K562 (cell line): ENCODE results near the gene WWP2. TPM values are rescaled to one million over a fixed set of nuclear protein-coding genes. Genes with fewer than 3 reads are reported as not detected.

Experiments
- BACH1 ChIP-seq: fragments of 200-800 bp; sonication (Bioruptor generic); IDR thresholded peaks from 2 replicates; pipeline ENCODE4 v1.6.1; 2016; ENCODE audit warnings: missing genetic modification characterization, missing compliant biosample characterization
- BCOR ChIP-seq: fragments of 450-650 bp; IDR thresholded peaks from 2 replicates; pipeline ENCODE4 v1.6.1; 2016
- CBFB ChIP-seq: sonication (generic); formaldehyde crosslinking; IDR thresholded peaks from 2 replicates; pipeline ENCODE4 v1.4.0; 2020; ENCODE audit warnings: mild to moderate bottlenecking, missing genetic modification reagents
- CBX3 ChIP-seq, 2 experiments: IDR thresholded peaks; 1 replicate in 1 of 2; 2 replicates in 1 of 2; pipeline ENCODE4 v1.6.1; 2012; ENCODE audit warnings: inconsistent platforms in 2 of 2, low read length in 2 of 2, borderline replicate concordance in 1 of 2, control low read depth in 1 of 2
- GATAD2A ChIP-seq: fragments of 450-650 bp; IDR thresholded peaks from 2 replicates; pipeline ENCODE4 v1.6.1; 2017
- HNRNPH1 ChIP-seq: fragments of 200-400 bp; formaldehyde crosslinking; optimal IDR thresholded peaks from 2 replicates; pipeline ENCODE3; 2017; ENCODE audit warnings: low read depth, mild to moderate bottlenecking, low read length, moderate library complexity
- HNRNPLL ChIP-seq: fragments of 200-400 bp; formaldehyde crosslinking; IDR thresholded peaks from 2 replicates; pipeline ENCODE4 v1.6.1; 2017; ENCODE audit warnings: low read length, low read depth, mild to moderate bottlenecking; ENCODE audit not compliant: poor library complexity, severe bottlenecking
- KDM4B ChIP-seq, 2 experiments: fragments of 450-650 bp in 1 of 2; sonication (generic) in 1 of 2; IDR thresholded peaks; 2 replicates each; pipeline ENCODE4 v1.6.1; 2016 to 2017; ENCODE audit warnings: borderline replicate concordance in 2 of 2, antibody characterized with exemption in 1 of 2, low read depth in 1 of 2, mild to moderate bottlenecking in 1 of 2
- MXI1 ChIP-seq: IDR thresholded peaks from 2 replicates; pipeline ENCODE4 v1.6.1; 2011; ENCODE audit warnings: low read depth, mild to moderate bottlenecking, improper control_type of control experiment, low read length
- NCOA4 ChIP-seq: fragments of 450-650 bp; IDR thresholded peaks from 2 replicates; pipeline ENCODE4 v1.6.1; 2018; ENCODE audit warnings: mild to moderate bottlenecking; ENCODE audit not compliant: partially characterized antibody
- NFIC ChIP-seq: fragments of 450-650 bp; IDR thresholded peaks from 2 replicates; pipeline ENCODE4 v1.6.1; 2017; ENCODE audit warnings: mild to moderate bottlenecking, inconsistent platforms
- POLR3G ChIP-seq: IDR thresholded peaks from 2 replicates; pipeline ENCODE4 v1.6.1; 2011; ENCODE audit not compliant: insufficient read length, insufficient replicate concordance; ENCODE audit errors: extremely low read depth
- RBM15 ChIP-seq: fragments of 200-400 bp; formaldehyde crosslinking; IDR thresholded peaks from 2 replicates; pipeline ENCODE4 v1.6.1; 2018; ENCODE audit warnings: mild to moderate bottlenecking, low read length, moderate library complexity; ENCODE audit not compliant: insufficient read depth
- RBM39 ChIP-seq: fragments of 200-400 bp; formaldehyde crosslinking; optimal IDR thresholded peaks from 2 replicates; pipeline ENCODE3; 2018; ENCODE audit warnings: low read depth, low read length
- XRCC5 ChIP-seq: fragments of 200-400 bp; formaldehyde crosslinking; IDR thresholded peaks from 2 replicates; pipeline ENCODE4 v1.6.1; 2017; ENCODE audit warnings: low read depth, mild to moderate bottlenecking, low read length
- ZKSCAN8 ChIP-seq: fragments of 200-800 bp; sonication (Bioruptor generic); IDR thresholded peaks from 2 replicates; pipeline ENCODE4 v1.6.1; 2016; ENCODE audit warnings: missing genetic modification characterization, missing compliant biosample characterization
- ZNF197 ChIP-seq: fragments of 200-800 bp; sonication (Bioruptor generic); IDR thresholded peaks from 2 replicates; pipeline ENCODE4 v1.6.1; 2016; ENCODE audit warnings: low read depth, missing genetic modification characterization, missing compliant biosample characterization
- ZNF217 ChIP-seq: sonication (generic); formaldehyde crosslinking; IDR thresholded peaks from 2 replicates; pipeline ENCODE4 v1.8.0; 2022; ENCODE audit warnings: mild to moderate bottlenecking, missing genetic modification reagents
- ZNF707 ChIP-seq: fragments of 250-450 bp; sonication (Bioruptor Pico); conservative IDR thresholded peaks from 2 replicates; pipeline ENCODE4 v1.8.0; 2022; ENCODE audit warnings: inconsistent platforms, mild to moderate bottlenecking, moderate library complexity
- ZNF766 ChIP-seq: fragments of 200-800 bp; sonication (Bioruptor generic); conservative IDR thresholded peaks from 2 replicates; pipeline ENCODE4 v1.6.1; 2016; ENCODE audit warnings: missing genetic modification characterization, missing compliant biosample characterization
- ZSCAN32 ChIP-seq: fragments of 450-650 bp; formaldehyde crosslinking; IDR thresholded peaks from 2 replicates; pipeline ENCODE4 v1.4.0; 2020; ENCODE audit warnings: mild to moderate bottlenecking, moderate library complexity
- polyA plus RNA-seq, 8 experiments: library from polyadenylated mRNA; depleted of rRNA in 4 of 8; stranded (reverse) in 5 of 8; unstranded in 3 of 8; fragments of >200 nt; fragmentation: Nextera tagmentation in 2 of 8; fragmentation: Illumina TruSeq in 1 of 8; extraction: Ambion mirVana in 2 of 8; extraction: Trizol in 1 of 8; gene quantifications; 2 replicates each; pipeline versions ENCODE4 v1.2.1 to v1.2.3, GENCODE V29; 2011 to 2014; ENCODE audit warnings: inconsistent platforms in 1 of 8, missing spikeins in 1 of 8
- total RNA-seq, 7 experiments: library from RNA; depleted of rRNA in 6 of 7; stranded (reverse); fragments of >200 nt in 6 of 7; fragmentation: Illumina TruSeq in 2 of 7; extraction: Trizol in 2 of 7; gene quantifications; 2 replicates each; pipeline versions ENCODE4 v1.2.1 to v1.2.3, GENCODE V29; 2011 to 2021; ENCODE audit warnings: low replicate concordance in 1 of 7
- TF ChIP-seq, protein P1 (sequence below): sonication (generic); formaldehyde crosslinking; IDR thresholded peaks from 2 replicates; pipeline ENCODE4 v1.8.1; 2023; ENCODE audit warnings: mild to moderate bottlenecking, missing genetic modification reagents
- TF ChIP-seq, protein P2 (sequence below): fragments of 250-450 bp; sonication (Bioruptor Pico); IDR thresholded peaks from 2 replicates; pipeline ENCODE4 v1.4.0; 2020; ENCODE audit warnings: mild to moderate bottlenecking, moderate library complexity
- TF ChIP-seq, protein P3 (sequence below): fragments of 450-650 bp; formaldehyde crosslinking; IDR thresholded peaks from 2 replicates; pipeline ENCODE4 v1.4.0; 2020; ENCODE audit warnings: mild to moderate bottlenecking, mixed read lengths

WWP2 gene
- total and polyA plus RNA-seq, 9 of the 15 experiments (the other 6 are each of a cell fraction or from before 2014, with no cell fraction given), result 1.9 to 34.4 (median 14.6) TPM

DNA sequence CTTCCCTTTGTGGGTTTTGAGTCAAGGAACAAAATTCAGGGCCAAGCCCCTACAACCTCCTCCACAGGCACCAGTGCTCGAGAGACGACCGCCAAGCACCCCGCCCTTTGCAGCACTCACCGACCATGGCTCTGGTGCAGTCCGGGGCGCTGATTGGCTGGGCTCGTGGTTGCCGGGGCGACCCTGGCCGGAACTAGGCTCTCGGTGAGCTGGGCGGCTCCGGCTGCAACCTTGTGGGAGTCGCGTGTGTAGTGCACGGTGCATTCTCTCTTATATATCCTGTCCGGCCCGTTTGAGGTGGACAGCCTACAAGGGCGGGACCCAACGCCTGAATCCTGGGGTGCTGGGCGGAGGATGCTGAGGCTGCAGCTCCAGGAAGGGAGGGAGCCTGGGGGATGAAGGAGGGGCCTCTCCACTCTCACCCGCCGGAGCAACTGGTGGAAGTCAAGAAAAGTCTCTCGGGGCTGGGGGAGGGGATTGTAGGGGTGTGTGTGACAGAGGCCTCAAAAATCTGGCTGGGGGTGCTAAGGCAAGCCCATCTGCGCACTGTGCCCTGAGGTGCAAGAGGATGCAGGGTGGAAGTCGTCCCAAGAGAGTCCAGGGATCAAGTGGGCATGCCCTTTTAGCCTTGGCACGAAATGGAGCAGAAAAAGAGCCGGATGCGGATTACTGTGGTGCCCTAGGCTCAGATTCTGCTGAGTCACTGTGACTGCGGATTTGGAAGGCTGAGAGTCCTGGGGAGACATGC, 35.6 kb upstream of the WWP2 start, which contains the start of gene NQO1 (continued):
- no peak for TF ChIP-seq POLR3G
- TF ChIP-seq RBM39, result no peak
- TF ChIP-seq NFIC, result no peak
- TF ChIP-seq, protein P1, sequence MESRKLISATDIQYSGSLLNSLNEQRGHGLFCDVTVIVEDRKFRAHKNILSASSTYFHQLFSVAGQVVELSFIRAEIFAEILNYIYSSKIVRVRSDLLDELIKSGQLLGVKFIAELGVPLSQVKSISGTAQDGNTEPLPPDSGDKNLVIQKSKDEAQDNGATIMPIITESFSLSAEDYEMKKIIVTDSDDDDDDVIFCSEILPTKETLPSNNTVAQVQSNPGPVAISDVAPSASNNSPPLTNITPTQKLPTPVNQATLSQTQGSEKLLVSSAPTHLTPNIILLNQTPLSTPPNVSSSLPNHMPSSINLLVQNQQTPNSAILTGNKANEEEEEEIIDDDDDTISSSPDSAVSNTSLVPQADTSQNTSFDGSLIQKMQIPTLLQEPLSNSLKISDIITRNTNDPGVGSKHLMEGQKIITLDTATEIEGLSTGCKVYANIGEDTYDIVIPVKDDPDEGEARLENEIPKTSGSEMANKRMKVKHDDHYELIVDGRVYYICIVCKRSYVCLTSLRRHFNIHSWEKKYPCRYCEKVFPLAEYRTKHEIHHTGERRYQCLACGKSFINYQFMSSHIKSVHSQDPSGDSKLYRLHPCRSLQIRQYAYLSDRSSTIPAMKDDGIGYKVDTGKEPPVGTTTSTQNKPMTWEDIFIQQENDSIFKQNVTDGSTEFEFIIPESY, result peak; percentile 32; the same call in 1 of the 2 replicates
- TF ChIP-seq ZNF707 (CRISPR knock-in tag), result no peak
- no peak for TF ChIP-seq NCOA4
- TF ChIP-seq HNRNPH1, result no peak
- no peak for TF ChIP-seq ZNF217 (CRISPR knock-in tag)
- TF ChIP-seq XRCC5, result no peak; the same call in 1 of the 2 replicates
- TF ChIP-seq ZNF766 (CRISPR knock-in tag), result 0 out of 2 replicates have a peak, but pooled peaks have one; percentile 51
- TF ChIP-seq BACH1 (tag), result peak; percentile 99
- TF ChIP-seq, protein P2, sequence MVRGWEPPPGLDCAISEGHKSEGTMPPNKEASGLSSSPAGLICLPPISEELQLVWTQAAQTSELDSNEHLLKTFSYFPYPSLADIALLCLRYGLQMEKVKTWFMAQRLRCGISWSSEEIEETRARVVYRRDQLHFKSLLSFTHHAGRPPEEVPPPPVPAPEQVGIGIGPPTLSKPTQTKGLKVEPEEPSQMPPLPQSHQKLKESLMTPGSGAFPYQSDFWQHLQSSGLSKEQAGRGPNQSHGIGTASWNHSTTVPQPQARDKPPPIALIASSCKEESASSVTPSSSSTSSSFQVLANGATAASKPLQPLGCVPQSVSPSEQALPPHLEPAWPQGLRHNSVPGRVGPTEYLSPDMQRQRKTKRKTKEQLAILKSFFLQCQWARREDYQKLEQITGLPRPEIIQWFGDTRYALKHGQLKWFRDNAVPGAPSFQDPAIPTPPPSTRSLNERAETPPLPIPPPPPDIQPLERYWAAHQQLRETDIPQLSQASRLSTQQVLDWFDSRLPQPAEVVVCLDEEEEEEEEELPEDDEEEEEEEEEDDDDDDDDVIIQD (CRISPR knock-in tag), result no peak
- TF ChIP-seq, protein P3, sequence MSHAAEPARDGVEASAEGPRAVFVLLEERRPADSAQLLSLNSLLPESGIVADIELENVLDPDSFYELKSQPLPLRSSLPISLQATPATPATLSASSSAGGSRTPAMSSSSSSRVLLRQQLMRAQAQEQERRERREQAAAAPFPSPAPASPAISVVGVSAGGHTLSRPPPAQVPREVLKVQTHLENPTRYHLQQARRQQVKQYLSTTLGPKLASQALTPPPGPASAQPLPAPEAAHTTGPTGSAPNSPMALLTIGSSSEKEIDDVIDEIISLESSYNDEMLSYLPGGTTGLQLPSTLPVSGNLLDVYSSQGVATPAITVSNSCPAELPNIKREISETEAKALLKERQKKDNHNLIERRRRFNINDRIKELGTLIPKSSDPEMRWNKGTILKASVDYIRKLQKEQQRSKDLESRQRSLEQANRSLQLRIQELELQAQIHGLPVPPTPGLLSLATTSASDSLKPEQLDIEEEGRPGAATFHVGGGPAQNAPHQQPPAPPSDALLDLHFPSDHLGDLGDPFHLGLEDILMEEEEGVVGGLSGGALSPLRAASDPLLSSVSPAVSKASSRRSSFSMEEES, result no peak
- TF ChIP-seq CBX3 (IDR thresholded peaks at IDR 0.05; ENCODE audit: borderline replicate concordance in 1 of 2, low read length in 2 of 2), result peak in 1 of 2 experiments; percentile 40; a peak in 1 of 3 replicates
- TF ChIP-seq KDM4B (IDR thresholded peaks at IDR 0.05; ENCODE audit: borderline replicate concordance in 2 of 2, low read depth in 1 of 2), result no peak
- no peak; the same call in none of the 2 replicates for TF ChIP-seq GATAD2A
- no peak for TF ChIP-seq RBM15
- peak; percentile 97 for TF ChIP-seq MXI1
- no peak for TF ChIP-seq ZSCAN32 (CRISPR knock-in tag)
- no peak for TF ChIP-seq BCOR
- no peak for TF ChIP-seq ZKSCAN8 (CRISPR knock-in tag)
- peak; percentile 54; the same call in 1 of the 2 replicates for TF ChIP-seq ZNF197 (CRISPR knock-in tag)
- TF ChIP-seq HNRNPLL, result peak; percentile 37
- TF ChIP-seq CBFB (CRISPR knock-in tag), result no peak
